Pancreas (tissue), 10 donors: ENCODE measurements around the gene AGBL4. TPM values are rescaled to one million over a fixed set of nuclear protein-coding genes. Genes with fewer than 3 reads are reported as not detected.

Experiments used
- ATAC-seq, 4 donors: fragments of 200-7000 bp; cut with Tn5 transposase; one replicate each; pipeline versions ENCODE4 v1.8.0 to v1.9.1; 2020; ENCODE audit warnings: mild to moderate bottlenecking in 4 of 4, moderate library complexity in 4 of 4
- DNase-seq, 6 donors: peaks; one replicate each; pipeline ENCODE4 v3.0.0-alpha.2; 2020
- FAIRE-seq: peaks from 2 replicates; lab custom pipeline; 2012; peaks lifted over from hg19 to GRCh38; lab: Jason Lieb, UNC
- H3K27ac ChIP-seq, 4 donors: fragments of 200-600 bp; sonication (generic); 1 replicate in 3 of 4; 2 replicates in 1 of 4; pipeline versions ENCODE4 v1.5.0 to v1.8.0; 2020
- H3K27me3 ChIP-seq, 4 donors: fragments of 200-600 bp; one replicate each; pipeline ENCODE4 v1.8.0; 2021
- H3K36me3 ChIP-seq, 3 donors: fragments of 200-600 bp; sonication (generic) in 1 of 3; one replicate each; pipeline versions ENCODE4 v1.5.0 to v1.8.0; 2020 to 2021
- H3K4me1 ChIP-seq, 3 donors: fragments of 200-600 bp; one replicate each; pipeline ENCODE4 v1.8.0; 2021
- H3K4me3 ChIP-seq, 4 donors: fragments of 200-600 bp; sonication (generic) in 2 of 4; one replicate each; pipeline versions ENCODE4 v1.5.0 to v1.8.0; 2020 to 2021
- H3K9me3 ChIP-seq, 4 donors: fragments of 200-600 bp; one replicate each; pipeline ENCODE4 v1.8.0; 2021
- WGBS, 2 donors: extraction: QIAGEN DNeasy Blood & Tissue Kit; methylation state at CpG; one replicate each; pipeline ENCODE4 v1.1.7; 2013; 5-methylcytosine and 5-hydroxymethylcytosine counted together
- intact Hi-C, 3 donors: fragments of 100-400 bp; cut with DNase I; formaldehyde crosslinking; loops; one replicate each; pipeline versions ENCODE4 v1.11.1 to v1.14.2; 2022
- polyA plus RNA-seq, 2 donors: library from polyadenylated mRNA; stranded (reverse); fragments of 200-250 nt; gene quantifications; one replicate each; pipeline ENCODE4 v1.2.3, GENCODE V29; 2013
- total RNA-seq, 6 donors: library from RNA; stranded (reverse); fragmentation: NEBNext Ultra II Directional in 4 of 6; extraction: Animal tissue kit (Norgen Biotek cat#: 25700) in 4 of 6; gene quantifications; one replicate each; pipeline versions ENCODE4 v1.2.1 to v1.2.4, GENCODE V29; 2021 to 2023
- TF ChIP-seq, protein P1 (sequence below), 4 donors: fragments of 200-600 bp; sonication (generic) in 3 of 4; IDR thresholded peaks; one replicate each; pipeline versions ENCODE4 v1.5.0 to v1.8.0; 2021; ENCODE audit warnings: antibody characterized with exemption in 4 of 4
- donor health status: healthy with polysubstance abuse.
- donor health status: DM: no; HTN: no; CAD: no; lungs with moderate emphysema.
- donor health status: DM: no; HTN: no; CAD: no.
- donor health status: control.
- donor health status: control.
- donor health status: Bipolar disorder and iron deficiency.
- donor health status: DM: yes; HTN: yes; CAD: no.
- donor health status: DM: no; HTN: no; CAD: no.
- donor health status: DM: no; HTN: no; CAD: no.
- donor health status: DM: yes; HTN: yes; CAD: no.

Gene AGBL4
- total and polyA plus RNA-seq, 8 donors, result 0.15 to 1.2 (median 0.59) TPM

DNA sequence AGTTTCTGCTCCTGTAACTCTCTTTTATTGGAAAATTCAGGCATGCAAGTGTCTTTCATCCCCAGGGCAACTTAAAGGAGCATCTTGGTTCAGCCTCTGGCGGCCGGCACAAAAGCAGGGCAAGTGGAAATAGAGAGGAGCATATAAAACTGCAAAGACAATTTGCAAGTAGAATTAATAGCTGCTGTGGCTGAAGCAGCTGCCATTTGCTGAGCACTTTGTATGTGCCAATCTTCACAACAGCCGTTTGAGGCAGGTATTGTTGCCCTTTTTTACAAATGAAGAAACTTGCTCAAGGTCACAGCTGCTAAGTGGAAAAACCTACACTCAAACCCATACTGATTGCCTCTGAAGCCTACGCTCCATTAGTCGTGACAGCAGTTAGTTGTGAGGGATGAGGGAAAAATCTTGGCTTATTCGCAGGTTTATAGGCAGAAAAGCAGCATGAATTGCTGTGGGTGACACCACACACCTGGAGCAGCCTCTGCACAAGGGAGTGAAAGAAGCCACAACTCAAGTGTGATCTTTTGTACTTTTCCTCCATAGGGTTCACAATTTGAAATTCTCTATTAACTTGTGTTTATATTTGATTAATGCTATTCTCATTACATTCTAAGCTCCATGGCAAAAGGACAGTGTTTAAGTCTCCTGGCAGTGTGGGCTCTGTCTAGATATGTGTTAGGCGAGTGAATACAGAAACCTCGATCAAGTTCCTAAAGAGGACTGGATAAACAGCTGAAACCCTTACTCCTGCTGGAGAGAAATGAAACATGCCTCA, 1148.0 kb downstream of the AGBL4 start:
- intact Hi-C loops, result no loop called here
- 61 to 70% methylated on average over 8 of the region's 8 CpGs for WGBS, 2 donors
- H3K36me3 ChIP-seq, result no peaks in the 10 kb centered on the region
- TF ChIP-seq, protein P1, sequence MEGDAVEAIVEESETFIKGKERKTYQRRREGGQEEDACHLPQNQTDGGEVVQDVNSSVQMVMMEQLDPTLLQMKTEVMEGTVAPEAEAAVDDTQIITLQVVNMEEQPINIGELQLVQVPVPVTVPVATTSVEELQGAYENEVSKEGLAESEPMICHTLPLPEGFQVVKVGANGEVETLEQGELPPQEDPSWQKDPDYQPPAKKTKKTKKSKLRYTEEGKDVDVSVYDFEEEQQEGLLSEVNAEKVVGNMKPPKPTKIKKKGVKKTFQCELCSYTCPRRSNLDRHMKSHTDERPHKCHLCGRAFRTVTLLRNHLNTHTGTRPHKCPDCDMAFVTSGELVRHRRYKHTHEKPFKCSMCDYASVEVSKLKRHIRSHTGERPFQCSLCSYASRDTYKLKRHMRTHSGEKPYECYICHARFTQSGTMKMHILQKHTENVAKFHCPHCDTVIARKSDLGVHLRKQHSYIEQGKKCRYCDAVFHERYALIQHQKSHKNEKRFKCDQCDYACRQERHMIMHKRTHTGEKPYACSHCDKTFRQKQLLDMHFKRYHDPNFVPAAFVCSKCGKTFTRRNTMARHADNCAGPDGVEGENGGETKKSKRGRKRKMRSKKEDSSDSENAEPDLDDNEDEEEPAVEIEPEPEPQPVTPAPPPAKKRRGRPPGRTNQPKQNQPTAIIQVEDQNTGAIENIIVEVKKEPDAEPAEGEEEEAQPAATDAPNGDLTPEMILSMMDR (IDR thresholded peaks at IDR 0.05), result no peak
- no peaks in the 10 kb centered on the region for H3K27me3 ChIP-seq
- ATAC-seq, result no peak
- no peaks in the 10 kb centered on the region for H3K4me1 ChIP-seq
- DNase-seq, result no peak
- no peak overlapping the region for H3K4me3 ChIP-seq
- H3K27ac ChIP-seq, result no peak overlapping the region
- no peak for FAIRE-seq
- no peaks in the 10 kb centered on the region for H3K9me3 ChIP-seq

DNA sequence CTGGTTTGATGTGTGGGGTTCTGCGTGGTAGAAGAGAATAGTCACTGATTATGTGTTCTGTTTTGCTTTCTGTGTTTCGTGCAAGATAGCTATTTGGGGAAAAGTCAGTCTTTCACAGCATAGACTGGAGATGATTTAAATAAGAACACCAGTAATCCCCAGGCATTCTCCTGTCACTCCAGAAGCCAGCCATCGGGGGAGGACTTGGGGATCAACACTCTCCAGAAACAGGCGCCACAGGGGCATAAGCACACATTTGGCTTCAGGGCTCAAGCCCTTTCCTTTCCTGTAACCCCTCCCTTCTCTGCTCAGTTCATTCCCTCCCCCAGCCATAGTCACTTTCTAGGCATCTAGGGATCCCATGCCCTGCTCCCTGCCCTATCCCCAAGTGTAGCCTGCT, 1149.8 kb downstream of the AGBL4 start:
- TF ChIP-seq, protein P1 (IDR thresholded peaks at IDR 0.05), result no peak
- Histone ChIP-seq H3K4me1 (no peaks in the 10 kb centered on the region), H3K9me3 (no peaks in the 10 kb centered on the region), H3K4me3 (no peak overlapping the region), H3K36me3 (no peaks in the 10 kb centered on the region), H3K27ac (no peak overlapping the region), H3K27me3 (no peaks in the 10 kb centered on the region)
- no peak for DNase-seq
- 79 to 81% methylated on average over 4 of the region's 4 CpGs for WGBS, 2 donors
- intact Hi-C loops, result no loop called here
- no peak for FAIRE-seq
- ATAC-seq, result no peak

DNA sequence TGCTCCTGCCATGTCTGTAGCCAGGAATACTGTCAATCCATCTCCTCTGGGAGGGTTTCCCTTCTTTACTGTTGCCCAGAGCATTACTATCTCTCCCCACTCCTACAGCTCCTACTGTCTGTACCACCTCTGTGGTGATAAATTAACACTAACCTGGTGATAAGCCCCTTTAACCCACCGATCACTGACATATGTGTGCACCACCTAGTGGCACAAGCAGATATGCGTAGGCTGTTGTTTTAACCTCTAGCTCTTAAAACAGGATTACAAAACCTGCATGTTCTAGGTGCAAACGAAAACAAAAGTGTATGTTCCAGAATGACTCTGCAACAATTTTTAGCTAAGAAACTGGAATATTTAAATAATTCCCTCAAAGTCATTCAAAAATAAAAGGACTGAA, 1153.2 kb downstream of the AGBL4 start:
- intact Hi-C loops, result no loop called here
- Histone ChIP-seq H3K36me3 (no peaks in the 10 kb centered on the region), H3K9me3 (no peaks in the 10 kb centered on the region), H3K4me3 (no peak overlapping the region), H3K4me1 (no peaks in the 10 kb centered on the region), H3K27me3 (no peaks in the 10 kb centered on the region), H3K27ac (no peak overlapping the region)
- ATAC-seq (peak in 1 of 4 donors; percentile 30), FAIRE-seq (no peak), DNase-seq (no peak)
- 18 to 21% methylated on average over 3 of the region's 3 CpGs for WGBS, 2 donors
- TF ChIP-seq, protein P1 (IDR thresholded peaks at IDR 0.05), result peak in 2 of 4 donors; percentile 29 to 36

DNA sequence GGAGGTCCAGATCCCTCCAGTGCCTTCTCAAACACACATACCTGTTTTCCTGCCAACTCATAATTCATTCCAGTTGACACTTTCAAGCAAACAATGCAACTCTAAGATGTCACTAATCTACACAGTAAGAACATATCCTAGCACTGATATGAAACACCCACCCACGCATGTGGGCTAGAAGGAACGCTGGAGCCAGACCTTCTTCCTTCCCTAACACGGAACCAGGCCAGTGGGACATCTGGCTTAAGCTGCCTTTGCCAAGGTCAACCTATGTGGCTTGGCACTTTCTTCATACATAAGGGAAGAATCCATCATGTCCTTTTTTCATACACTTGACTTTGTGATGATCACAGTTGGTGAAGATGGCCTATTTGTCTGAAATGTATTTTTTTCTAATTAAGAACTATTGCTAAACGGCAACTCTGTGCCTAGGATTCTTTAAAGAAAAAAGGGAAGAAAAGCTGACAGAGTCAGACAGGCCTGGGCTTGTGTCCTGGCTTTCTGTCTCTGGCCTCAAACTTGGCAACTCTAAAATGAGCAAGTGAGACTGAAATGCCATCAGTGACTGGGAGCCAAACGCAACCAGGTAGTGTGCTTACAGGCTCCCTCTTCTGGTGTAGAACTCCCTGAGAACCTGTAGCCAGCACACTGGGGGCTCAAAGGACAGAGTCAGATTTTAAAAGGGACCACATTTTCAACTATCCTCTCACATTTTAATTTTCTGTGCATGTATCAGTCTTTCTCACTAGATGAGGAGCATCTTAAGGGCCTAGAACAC, 1154.4 kb downstream of the AGBL4 start:
- no peak overlapping the region for H3K4me3 ChIP-seq
- WGBS, 2 donors, result 80 to 82% methylated on average over 5 of the region's 5 CpGs
- no peaks in the 10 kb centered on the region for H3K9me3 ChIP-seq
- intact Hi-C loops, result no loop called here
- H3K4me1 ChIP-seq, result no peaks in the 10 kb centered on the region
- TF ChIP-seq, protein P1 (IDR thresholded peaks at IDR 0.05), result no peak
- FAIRE-seq (no peak), ATAC-seq (no peak), DNase-seq (no peak)
- no peaks in the 10 kb centered on the region for H3K36me3 ChIP-seq
- H3K27me3 ChIP-seq, result no peaks in the 10 kb centered on the region
- H3K27ac ChIP-seq, result no peak overlapping the region
